ENCODE results near the gene HYDIN.
"Not testable (repeated sequence)": the region's sequence is repeated elsewhere in the genome, so short reads cannot be mapped to it uniquely, and the experiment has no call there.

The HYDIN gene

DNA sequence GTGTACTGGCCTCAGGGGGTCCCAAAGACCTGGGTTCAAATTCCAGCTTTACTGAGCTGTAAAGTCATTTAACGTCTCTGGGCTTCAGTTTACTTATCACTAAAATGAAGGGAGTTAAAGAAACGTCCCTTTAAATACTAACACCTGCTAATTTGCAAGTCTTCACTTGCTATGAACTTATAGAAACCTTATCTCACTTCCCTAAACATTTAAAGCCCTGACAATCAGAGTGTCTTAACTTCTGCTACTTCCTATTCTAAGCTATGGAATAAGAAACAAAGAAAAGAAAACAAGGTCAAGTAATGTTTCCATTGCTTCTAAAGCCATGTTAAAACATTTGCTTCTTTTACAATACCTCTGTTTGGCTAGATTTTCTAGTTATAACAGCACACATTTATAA lies 87.3 kb downstream of the HYDIN start:
- DNase-seq = not testable (repeated sequence)

DNA sequence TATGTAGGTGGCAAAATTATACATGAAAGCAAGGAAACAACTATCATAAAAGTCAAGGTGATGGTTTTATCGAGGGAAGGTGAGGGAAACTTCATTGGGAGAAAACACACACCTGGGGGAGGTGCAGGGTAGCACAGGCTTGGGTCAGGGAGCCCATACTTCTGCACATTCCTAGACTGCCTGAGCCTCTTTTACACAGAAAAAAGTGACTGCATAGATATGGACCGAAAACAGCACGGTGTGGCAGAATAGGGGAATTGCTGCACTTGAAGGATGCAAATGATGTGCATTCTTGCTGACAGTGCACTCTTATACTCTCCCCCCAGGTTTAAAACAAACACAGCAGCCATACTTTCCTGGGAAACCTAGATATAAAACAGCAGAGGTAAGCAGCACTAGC lies 120.0 kb downstream of the HYDIN start:
- not testable (repeated sequence) for DNase-seq

DNA sequence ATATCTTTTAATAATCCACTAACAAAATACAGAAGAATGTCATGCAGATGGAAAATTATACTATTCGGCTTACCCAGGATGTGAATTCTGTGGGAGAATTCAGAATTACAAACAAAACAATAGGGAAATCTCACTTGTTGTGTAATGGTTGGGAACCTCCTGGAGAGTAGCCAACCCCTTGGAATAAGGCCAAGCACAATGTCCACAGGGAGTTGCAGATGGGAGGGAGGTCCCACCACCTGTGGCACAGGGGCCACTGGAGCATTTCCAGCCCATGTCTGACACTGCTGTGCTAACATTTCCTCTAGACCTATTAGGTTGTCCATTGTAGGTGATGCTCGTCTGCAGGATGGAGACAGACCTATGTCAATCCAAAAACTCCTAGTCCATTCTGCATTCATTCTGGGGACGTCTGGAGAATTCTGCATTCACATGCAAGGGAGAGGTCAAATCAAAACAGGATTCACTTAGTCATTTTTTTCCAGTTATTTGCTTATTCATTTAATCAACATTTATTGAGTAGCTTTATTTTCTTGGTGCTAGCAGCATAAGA lies 120.8 kb downstream of the HYDIN start:
- not testable (repeated sequence) for DNase-seq

DNA sequence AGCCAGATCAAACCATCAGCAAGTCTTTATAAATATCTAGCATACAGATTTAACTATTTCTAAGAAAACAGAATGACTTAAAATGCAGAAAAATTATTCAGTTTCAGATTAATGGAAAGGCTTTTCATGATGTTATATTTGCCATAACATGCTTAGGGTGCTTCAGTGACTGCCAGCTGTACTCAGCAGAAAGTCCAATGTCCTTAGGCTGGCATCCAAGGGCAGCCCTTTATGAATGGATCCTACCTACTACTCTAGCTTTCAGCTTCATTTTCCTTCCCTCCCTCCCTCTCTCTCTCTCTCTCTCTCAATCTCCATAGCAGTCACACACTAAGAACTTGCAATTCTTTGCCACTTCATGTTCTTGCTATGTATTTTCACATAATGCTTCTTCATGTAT lies 124.6 kb downstream of the HYDIN start:
- DNase-seq = not testable (repeated sequence)

DNA sequence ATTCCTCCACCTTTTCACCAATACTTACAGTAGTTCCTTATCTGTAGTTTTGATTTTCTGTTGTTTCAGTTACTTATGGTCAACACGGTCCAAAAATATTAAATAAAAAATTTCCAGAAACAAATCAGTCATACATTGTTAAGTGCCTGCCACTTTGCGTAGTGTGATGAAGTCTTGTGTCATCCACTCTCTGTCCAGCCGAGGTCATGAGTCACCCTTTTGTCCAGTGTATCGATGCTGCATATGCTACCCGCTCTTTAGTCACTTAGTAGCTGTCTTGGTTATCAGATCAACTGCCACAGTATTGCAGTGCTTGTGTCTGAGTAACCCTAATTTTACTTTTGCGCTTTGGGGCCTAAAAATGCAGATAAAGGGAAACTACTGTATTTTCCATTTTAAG lies 146.9 kb downstream of the HYDIN start:
- DNase-seq = not testable (repeated sequence)

DNA sequence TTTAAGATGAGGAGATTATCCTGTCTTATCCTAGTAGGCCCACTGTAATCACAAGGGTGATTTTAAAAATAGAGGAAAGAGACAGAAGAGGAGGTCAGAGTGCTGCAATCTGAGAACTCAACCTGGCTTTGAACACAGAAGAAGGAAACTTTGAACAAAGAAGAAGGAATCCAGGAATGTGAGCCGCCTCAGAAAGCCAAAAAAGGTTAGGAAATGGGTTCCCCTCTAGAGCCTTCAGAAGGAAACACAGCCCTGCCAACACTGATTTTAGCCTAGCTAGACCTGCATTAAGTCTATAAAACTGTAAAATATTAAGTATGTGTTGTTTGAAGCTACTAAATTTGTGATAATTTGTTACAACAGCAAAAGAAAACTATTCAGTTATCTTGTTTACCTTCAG lies 149.7 kb downstream of the HYDIN start:
- not testable (repeated sequence) for DNase-seq

DNA sequence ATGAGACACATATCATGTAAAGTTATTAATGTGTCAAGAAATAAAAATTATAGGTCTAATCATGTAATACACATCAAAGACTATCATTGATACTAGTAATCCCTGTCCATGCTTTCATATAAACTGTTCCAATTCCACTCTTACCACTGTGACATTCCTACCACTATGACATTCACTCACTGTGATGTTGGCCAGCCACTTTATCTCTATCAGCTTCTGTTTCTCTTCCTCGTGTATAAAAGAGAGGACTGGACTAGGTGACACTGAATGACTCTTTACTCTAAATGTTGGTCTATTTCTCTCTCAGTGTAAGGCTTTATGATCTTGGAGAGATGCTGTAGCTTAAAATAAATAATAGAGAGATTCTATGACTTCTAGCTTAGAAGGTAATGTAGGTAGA lies 150.3 kb downstream of the HYDIN start:
- DNase-seq = not testable (repeated sequence)

DNA sequence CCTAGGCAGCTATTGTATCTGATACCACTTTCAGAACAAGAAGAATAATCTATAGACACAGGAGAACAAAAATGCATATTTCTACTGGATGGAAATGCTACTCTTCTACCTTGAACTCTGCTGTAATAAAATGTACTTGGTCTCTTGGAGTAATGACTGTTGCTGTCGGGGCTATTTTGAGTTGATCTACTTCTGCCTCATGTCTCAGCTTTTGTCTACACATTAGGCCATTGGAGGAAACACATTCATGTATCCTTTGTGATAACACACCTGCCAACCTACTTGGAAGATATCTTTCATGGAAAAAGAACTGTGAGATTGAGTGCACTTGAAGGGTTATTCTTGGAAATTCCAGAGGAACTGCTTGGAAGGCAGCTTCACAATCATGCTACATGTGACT lies 159.9 kb downstream of the HYDIN start:
- not testable (repeated sequence) for DNase-seq

DNA sequence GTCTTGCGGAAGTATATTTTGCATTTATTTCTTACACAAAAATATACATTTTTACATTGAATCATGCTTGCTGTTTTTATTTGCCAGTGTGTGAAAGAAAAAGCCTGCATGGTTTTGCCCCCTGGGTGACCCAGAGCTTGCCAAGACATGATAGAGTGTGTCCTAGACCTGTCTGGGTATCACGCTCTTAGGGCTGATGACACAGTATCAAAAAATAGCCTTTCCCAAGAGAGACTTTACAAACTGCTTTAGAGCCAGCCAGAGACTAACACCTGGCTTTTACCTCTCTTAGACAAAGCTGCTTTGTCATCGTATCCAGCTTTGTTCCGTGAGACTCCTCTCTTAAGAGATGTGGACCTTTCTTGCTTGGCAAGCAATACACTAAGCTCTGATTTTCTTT lies 160.7 kb downstream of the HYDIN start:
- not testable (repeated sequence) for DNase-seq

DNA sequence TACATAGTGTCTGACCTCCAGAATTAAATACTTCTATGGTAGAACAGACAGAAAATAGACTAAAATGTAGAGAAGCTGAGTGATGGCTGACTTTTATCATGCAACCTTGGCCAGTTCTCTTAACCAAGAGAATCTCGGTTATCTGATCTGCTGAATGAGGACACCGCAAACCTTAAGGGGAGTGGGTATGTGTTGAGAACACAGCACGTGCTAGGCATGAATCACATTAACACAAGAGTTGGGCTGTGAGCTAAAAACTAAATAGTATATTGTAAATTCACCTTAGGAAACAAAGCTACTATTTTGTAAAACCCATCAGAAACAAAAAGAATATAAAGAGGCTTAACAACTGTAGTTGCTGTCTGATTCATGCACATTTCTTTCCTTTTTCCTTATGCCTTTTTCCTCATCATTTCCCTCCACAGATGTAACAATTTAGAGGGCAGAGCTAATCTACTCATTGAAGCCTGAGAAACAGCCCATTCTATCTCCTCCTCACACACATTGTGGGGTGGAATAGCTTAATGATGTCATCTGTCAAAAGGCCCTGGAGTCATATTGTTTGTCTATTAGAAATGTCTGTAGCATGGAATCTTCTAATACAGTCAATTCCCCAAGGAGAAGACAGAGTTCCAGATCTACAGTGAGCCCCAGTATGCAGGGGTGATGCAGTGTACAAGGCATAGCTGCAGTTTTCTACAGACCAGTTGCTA lies 176.5 kb downstream of the HYDIN start:
- not testable (repeated sequence) for DNase-seq

DNA sequence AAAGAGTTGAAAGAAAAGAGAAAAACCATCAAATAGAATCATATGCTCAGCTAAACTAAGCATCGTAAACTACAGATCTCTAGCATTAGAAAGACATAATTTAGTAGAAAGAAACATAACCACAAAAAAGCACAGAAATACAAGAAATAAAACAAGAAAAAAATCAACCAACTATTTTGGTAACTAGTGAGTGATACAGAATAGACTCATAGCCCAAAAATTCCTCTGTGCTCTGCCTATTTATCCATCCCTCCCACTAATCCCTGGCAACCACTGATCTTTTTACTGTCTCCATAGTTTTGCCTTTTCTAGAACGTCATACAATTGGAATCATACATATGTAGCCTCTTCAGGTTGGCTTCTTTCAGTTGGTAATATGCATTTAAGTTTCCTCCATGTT lies 180.2 kb downstream of the HYDIN start:
- DNase-seq = not testable (repeated sequence)

DNA sequence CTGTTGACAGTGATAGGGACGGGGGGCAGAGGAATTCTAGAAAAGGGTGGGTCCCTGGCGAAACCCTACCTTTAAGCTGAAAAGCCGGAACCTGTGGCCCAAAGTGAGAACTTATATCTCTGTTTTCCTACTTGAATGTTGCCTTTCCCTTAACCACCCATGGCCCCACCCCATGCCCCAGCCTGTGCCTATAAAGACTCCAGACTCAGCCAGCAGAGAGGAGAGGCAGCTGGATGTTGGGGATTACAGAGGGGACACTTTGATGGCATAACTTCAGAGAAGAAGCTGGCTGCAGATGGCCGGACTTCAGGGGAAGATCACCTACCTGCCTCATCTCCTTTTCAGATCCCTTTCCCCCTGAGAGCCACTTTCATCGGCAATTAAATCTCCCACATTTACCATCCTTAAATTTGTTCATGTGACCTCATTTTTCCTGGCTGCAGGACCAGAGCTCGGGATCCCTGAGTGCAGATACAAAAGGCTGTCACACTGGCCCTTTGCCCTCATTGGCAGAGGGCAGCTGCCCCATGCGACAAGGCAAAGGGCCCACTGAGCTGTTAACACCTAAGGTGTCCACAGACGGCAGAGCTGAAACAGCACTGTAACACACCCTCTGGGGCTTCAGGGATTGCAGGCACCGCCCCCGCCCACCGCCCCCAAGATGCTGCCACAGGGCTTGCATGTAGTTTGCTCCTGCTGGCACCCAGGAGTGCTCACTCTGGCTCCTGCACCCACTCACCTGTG lies 191.0 kb downstream of the HYDIN start:
- DNase-seq = not testable (repeated sequence)

DNA sequence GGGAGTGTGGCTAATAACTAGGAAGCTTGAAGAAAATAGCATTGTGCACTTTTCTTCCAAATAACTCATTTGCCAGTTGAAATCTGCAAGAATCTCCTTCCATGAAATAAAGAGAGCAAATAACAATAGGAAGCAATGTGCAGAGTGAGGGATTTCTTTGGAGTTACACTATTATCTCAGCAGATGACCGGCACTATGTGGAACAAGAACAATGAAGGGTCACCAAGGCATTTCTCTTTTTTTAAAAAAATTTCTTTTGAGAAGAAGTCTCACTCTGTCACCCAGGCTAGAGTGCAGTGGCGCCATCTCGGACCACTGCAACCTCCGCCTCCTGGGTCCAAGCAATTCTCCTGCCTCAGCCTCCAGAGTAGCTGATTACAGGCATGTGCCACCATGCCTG lies 192.1 kb downstream of the HYDIN start:
- not testable (repeated sequence) for DNase-seq

DNA sequence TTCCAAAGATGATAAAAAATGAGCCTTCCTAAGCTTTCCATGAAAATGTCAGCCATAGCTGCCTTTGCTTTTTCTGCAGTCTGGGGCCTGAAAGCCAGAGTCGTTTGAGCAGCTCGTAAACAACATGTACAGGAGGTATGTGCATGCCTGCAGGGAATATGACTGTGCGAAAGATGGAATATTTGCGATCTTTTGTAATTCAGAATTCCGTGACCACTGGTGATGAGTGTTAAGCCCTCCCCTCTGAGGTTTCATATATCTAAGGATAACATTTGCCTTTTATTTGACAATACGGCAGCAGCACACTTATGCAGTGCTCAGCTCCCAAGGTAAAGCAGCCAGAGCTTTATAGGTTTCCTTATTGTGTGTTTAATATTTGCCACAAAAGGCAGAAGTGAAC lies 192.5 kb downstream of the HYDIN start:
- DNase-seq = not testable (repeated sequence)

DNA sequence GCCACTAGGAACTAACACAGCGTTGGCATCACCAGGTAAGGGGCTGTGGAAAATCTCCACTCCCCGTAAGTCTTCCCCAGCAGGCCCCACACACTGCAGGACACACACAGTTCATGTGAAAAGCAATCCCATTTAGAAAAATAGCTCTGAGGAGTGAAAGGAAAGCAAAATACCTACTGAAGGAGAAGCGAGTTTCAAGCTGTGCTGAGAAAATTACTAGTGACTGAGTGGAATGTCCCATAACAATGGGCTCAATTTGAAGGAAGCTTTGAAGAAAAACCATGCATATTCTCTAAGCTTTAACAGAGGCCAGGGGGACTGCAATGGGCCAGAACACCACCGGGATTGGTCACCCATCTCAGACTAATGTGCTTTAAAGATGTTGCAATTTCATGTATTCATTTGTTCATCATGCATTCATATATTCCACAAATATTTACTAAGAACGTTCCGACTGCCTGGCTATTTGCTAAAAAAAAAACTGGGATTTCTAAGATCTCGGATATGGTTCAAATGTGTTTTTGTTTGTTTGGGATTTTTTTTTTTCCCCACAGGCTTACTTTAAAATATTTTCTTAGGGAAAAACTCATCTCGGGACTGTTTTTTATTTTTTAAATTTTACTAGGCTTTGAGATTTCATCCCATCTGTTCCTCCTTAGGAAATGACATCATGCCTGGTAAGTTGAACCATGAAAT lies 202.3 kb downstream of the HYDIN start:
- not testable (repeated sequence) for DNase-seq

DNA sequence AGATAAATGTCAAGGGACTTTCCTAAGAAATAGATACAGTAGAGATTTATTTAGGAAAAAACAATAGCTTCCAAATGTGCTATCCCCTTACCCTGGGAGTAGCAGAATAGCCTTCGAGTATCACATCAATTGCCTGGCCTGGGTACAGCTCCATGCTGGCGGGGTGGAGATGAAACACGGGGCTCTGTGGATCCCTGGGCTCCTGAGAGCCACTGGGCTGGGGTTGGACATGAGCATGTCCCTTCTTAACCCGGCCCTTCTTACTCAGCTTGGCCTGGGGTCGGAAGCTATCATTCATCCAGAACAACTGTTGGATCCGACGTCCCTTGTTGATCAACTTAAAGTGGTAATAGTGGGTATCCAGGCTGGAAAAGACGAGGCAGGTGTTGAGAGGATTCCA lies 203.0 kb downstream of the HYDIN start:
- DNase-seq = not testable (repeated sequence)

DNA sequence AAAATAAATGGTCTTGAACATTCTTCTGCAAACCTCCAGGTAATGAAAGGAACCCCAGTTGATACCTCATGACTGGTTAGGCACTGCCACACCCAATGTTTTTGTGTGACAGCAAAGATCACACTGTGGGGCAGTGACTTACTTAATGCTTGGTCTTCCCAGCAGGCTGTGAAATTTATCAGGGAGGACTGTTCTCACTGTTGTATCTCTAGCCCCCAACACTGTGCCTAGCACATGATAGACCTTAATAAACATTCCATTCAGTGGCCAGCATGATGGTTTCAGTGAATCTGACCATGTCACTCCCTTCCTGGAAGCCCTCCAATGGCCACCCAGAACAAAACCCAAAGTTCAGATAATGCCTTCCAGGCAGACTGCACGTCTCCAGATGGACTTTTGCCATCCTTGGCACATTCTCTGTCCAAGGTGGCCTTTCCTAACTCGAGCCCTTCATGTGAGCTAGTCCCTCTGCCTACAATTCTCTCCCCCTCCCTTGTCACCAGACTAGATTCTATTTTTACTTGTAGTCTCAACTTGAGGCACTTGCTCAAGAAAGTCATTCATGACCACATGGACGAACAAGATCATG lies 206.6 kb downstream of the HYDIN start:
- not testable (repeated sequence) for DNase-seq

DNA sequence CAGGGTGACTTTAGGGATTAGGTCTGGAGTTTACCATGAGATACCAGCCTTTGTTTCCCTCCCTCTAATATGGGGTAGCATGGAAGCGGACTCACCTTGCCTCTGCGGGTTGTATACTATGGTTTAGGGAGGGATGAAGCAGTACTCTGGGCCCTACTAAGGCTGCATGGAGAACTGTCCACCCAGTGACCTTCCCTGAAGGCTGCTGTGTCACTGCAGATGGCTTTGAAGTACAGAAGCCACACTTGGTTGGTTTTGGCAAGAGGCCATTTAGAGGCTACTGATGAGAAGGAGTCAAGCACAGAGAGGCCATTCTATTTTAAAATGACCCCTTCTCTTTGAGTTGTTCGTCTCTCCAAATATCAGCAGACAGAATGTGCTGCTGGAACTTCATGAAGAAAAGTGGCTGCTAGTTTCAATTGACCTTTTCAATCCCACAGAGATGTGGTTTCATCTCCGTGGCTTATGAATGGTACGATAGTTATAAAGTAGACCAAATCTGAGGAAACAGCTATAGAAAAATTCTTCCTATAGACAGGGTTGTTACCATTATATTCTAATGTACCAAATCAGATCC lies 208.5 kb downstream of the HYDIN start:
- not testable (repeated sequence) for DNase-seq

DNA sequence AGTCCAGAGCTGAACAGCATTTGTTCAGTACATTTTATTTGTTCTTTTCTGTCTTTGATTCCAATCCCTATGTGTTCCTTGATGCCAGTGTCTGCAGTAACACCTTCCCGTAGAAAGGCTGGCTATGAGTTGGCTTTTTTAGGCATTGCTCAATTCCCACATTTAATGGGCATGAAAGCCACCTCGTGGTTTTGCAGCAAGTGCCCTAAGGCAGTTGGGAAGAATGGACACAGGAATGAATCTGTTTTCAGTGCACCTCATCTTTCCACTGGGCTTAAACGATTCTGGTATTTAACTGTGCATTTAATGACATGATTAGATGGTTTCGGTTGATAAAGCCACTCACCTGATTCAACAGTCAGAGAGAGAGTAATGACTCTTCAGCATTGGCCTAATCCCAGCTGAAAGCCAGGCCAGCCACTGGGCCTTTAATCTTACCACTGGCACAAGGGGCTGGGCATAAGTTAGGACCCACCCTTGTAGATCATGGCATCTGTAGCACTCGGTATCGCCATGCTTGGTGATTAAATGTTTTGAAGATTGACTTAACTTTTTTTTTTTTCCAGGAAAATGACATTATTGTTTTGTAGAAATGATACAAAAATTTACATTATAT lies 211.3 kb downstream of the HYDIN start:
- not testable (repeated sequence) for DNase-seq

DNA sequence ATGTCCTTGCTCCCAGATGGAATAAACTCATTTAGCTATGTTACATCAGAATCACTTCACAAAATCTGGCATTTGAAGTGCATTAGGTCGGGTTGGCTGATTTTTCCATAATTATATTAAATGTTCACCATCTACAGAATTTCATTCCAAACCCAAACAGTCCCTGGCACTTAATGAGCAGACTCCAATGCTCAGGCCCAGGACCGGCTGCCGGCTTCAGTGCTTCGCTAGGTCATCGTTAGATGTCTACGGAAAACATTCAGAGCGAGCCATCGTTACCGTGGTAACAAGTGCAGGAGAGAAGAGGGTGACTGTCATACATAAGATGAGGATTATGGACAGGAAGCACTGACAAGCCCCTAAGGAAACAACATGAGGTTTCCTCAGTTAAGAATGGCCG lies 215.1 kb downstream of the HYDIN start:
- DNase-seq = not testable (repeated sequence)

Measured in anterior cingulate cortex (tissue), 58 donors.